GM23248 (cell line): Measurements from ENCODE around the gene ATP6V1B1.

Experiments
- EZH2 ChIP-seq: fragments of 200-600 bp; sonication (generic); IDR thresholded peaks from 2 replicates; pipeline ENCODE4 v1.6.1; 2018; ENCODE audit warnings: antibody characterized with exemption, mild to moderate bottlenecking; ENCODE audit not compliant: insufficient read depth, poor library complexity, severe bottlenecking
- EZH2phosphoT487 ChIP-seq: fragments of 200-600 bp; sonication (generic); IDR thresholded peaks from 2 replicates; pipeline ENCODE4 v1.6.1; 2018; ENCODE audit warnings: antibody characterized with exemption, moderate library complexity, mild to moderate bottlenecking, low read depth; ENCODE audit not compliant: insufficient read depth

DNA sequence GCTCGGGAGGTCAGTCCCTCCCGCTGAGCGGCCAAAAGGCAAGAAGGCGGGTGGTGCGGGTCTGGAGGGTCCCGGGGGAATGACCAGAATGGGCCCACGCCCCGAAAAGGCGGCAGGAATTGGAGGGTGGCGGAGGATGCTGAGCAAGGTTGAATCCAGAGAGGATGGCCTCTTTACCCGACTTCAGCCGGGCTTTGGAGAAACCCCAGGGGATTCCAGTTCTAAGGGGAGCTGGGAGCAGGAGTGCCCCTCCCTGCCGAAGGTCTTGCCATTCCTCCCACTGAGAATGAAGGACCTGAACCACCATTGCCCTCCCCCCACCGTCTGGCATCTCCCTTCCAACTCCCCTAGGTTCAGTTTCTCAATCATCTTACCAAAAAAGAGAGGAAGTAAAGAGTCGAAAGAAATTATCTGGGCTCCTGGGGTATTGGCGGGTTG, 38.9 kb upstream of the ATP6V1B1 start:
- peak; percentile 68 for TF ChIP-seq EZH2
- 0 out of 2 replicates have a peak, but pooled peaks have one; percentile 29 for TF ChIP-seq EZH2phosphoT487
